C4-2B (cell line): ENCODE results near the gene KL.

Experiments used
- ZFX ChIP-seq: fragments of 450-650 bp; IDR thresholded peaks from 2 replicates; pipeline ENCODE4 v1.6.1; 2017
- TF ChIP-seq, protein P1 (sequence below): fragments of 450-650 bp; conservative IDR thresholded peaks from 2 replicates; pipeline ENCODE4 v1.5.1; 2017; ENCODE audit warnings: mild to moderate bottlenecking

GRCh38 chr13:33072759-33073158 lies 56.5 kb downstream of the KL start:
- TF ChIP-seq, protein P1, sequence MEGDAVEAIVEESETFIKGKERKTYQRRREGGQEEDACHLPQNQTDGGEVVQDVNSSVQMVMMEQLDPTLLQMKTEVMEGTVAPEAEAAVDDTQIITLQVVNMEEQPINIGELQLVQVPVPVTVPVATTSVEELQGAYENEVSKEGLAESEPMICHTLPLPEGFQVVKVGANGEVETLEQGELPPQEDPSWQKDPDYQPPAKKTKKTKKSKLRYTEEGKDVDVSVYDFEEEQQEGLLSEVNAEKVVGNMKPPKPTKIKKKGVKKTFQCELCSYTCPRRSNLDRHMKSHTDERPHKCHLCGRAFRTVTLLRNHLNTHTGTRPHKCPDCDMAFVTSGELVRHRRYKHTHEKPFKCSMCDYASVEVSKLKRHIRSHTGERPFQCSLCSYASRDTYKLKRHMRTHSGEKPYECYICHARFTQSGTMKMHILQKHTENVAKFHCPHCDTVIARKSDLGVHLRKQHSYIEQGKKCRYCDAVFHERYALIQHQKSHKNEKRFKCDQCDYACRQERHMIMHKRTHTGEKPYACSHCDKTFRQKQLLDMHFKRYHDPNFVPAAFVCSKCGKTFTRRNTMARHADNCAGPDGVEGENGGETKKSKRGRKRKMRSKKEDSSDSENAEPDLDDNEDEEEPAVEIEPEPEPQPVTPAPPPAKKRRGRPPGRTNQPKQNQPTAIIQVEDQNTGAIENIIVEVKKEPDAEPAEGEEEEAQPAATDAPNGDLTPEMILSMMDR: no peak
- TF ChIP-seq ZFX: no peak
